Activated T-helper 1 cell treated with Interleukin-2 at 50 U/mL for 16 hours (primary cell): Measurements from ENCODE around the gene ISL1.

ENCODE experiments used
- DNase-seq: peaks from one replicate; pipeline ENCODE4 v3.0.0-alpha.2; 2020; ENCODE audit warnings: low read depth

Gene ISL1

GRCh38 chr5:51383131-51384121 is at the start of gene ISL1:
TSS of gene ISL1 (plus strand) at chr5:51383448. CDS start at chr5:51383672, 224 bp downstream.
- DNase-seq = no peak

- DNase-seq = no peak
These were observed 46.4 kb upstream of the ISL1 start for GRCh38 chr5:51336878-51337277.

DNA sequence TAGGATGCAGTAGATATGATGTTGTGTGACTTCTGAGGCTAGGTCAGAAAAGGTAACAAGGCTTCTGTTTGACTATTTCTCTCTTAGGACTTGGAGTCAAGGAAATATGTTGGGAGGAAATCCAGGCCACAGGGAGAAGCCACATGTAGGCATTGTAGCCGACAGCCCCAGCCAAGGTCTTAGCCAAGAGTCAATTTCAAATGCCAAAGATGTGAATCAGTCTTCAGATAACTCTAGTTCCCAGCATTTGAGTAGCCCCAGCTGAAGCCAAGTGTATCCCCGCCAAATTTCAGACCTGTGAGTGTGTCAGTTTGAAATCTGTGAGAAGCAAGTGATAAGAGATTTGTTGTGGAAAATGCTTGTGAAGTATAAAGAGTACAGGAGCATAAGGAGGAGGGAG is 38.1 kb upstream of the ISL1 start:
- no peak for DNase-seq

- DNase-seq = no peak
These were observed 36.1 kb upstream of the ISL1 start for GRCh38 chr5:51347157-51347556.

GRCh38 chr5:51347704-51348103 is 35.5 kb upstream of the ISL1 start:
- no peak for DNase-seq

DNA sequence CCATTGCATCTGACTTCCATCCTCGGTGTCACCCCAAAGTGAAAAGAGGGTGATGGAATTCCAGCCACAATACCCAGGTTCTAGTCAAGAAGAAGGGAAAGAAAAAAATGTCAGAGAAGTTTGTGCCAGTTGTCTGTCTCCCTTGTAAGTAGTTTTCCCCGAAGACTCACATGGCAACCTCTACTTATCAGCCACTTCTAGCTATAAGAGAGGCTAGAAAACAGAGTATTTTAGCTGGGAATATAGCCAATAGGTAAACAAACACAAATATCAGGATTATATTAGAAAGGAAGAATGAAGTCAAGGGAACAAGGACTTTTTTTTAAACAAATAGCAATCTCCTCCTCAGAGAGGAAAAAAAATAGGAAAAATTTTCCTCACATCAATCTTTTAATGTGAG is 12.2 kb upstream of the ISL1 start:
- DNase-seq = no peak

GRCh38 chr5:51373880-51374523 is 9.2 kb upstream of the ISL1 start:
- DNase-seq = no peak

DNA sequence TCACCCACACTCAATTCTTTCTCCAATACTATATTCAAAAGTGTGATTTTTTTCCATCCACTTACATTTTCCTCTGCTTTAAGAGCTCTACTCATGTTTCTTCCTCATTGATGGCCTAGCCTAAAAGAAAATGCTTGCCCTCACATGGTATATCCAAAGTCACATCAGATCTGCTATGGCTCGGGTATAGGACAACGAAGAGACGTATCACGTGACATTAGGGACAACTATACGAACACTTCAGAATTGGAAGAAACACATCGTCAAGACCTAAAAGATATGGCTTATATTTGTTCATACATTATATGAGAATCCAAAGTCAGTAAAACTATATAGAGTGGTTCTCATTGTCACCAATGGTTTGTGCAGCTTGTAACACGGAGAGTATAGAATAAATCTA is 8.2 kb upstream of the ISL1 start:
- DNase-seq = no peak

- DNase-seq = no peak
These were observed 6.7 kb upstream of the ISL1 start for GRCh38 chr5:51376509-51376908.

GRCh38 chr5:51377151-51378060 is 5.8 kb upstream of the ISL1 start:
- no peak for DNase-seq

DNA sequence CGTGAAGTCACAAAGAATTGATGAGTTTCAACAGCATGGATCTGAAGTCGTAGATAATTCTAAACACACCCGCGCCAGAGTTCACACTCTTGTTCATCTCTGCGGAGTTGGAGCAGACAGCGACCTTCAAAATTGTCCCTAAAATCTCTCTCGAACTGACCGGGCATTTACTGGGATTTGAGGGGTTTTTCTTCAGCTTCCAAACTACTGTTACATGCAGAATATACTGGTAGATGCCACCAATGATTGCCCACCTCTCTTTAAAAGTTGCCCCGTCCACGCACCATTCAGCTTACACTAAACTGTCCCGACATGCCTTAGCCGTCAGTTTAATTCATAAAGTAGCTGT is 5.2 kb upstream of the ISL1 start:
- no peak for DNase-seq

- DNase-seq = no peak
These were observed 4.6 kb upstream of the ISL1 start for GRCh38 chr5:51378448-51379330.

- DNase-seq = no peak
These were observed 3.9 kb upstream of the ISL1 start for GRCh38 chr5:51379331-51379700.

DNA sequence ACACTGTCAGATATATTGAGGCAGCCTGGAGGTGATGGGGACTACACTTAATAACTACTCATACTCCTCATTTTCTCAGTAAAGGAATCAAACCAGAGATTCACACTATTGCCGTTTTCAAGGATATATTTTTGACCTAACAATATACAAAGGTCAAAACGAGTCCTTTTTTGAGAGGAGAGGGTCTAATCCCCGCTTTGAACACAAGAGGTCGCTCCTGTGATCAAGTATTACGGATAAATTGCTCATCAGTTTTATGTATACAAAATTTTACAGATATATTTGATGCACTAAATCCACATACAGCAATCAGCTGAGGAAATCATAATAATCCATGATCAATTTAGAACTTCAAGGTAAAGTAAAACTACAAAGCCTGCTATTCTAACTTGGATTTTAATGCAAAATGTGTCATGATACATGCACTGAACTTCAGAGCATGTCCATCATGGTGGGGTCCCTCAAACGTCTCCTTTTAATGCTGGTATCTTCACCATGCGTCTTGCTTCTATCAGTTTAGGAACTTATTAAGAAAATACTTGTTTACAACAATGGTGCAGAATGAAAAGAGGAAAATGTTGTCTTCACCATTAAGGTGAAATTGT is 2.5 kb upstream of the ISL1 start:
- no peak for DNase-seq

DNA sequence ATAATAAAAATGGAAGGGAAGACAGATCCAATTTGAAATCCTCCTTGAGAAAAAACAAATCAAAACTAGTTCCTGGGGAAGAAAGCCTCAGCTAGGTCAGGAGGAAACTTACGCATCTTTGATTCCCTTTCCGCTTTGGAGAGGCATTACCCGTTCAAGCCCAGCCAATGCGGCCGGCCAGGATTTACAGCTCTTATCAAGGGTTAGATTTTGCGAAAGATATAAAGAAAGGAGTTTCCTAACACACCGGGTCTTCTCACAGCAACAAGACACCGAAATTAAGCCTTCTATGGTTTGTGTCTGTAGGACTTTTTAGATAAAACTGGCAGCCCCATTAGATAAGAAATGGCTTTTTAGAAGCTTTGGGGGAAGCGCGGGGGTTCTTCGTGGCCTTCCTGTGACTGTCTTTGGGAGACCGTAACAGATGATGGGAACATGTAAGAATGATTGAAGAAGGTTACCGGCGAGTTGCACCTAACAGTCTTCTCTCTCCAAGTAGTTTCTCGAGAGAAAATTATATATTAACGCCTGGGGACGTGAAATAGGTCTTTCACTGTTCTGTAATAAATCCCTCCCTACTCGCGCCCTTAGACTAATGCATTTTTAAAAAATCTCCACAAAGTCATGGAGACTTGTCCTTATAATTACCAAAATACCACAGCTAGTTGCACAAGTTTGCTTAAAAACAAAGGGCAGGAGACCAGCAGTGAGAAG is 1.3 kb upstream of the ISL1 start:
- DNase-seq = no peak

DNA sequence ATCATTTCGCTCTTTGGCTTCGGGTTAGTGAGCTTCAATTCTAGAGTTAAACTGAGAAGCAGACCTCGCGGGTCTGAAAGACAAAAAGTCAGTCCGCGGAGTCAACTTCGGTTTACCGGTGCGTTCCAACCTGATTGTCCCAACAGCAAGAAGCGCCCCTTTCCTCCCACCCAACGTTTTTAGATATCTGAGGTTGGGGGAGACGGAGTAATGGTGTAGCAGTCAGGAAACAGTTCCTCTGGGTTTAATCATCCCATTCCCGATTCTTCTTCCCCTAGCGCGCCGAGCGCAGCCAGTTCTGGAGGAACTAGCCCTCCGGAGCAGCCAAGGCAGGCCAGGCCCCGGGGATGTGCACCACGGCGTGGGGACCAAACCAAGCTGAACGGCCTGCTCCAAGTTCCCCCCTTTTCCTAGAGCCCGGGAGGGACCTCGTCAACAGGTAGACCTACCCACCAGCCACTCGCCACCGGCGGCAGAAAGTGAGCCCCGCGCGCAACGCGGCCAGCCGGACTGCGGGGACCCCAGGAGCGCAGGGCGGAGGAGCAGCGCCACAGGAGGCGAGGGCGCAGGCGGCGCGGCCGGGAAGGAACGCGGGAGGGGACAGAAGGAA is 622 bp upstream of the ISL1 start:
- DNase-seq = no peak

- no peak for DNase-seq
These were observed 1.1 kb downstream of the ISL1 start for GRCh38 chr5:51384281-51384840.

DNA sequence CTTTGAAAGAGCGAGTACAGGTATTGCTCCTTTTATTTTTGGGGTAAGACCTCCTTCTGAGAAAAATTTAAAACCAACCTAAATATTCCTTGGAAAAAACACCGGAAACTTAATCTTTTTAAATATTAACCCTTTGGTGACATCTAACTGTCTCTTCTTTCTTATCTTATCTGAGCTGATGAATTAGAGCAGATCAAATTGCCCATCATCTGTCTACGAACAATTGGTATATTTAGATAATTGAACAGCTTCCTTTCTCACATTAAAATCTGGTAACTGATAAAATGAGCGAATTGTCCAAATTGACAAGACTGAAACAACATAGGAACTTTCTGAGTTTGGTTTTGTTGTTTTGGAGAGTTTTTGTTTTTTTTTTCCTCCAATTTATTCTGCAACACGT is 2.0 kb downstream of the ISL1 start:
- DNase-seq = no peak
